ENCODE measurements around the gene KCNAB2.

- no peak for TF ChIP-seq CTCF (IDR thresholded peaks at IDR 0.05)
- TF ChIP-seq POLR2A (IDR thresholded peaks at IDR 0.05), result no peak
Observed at GRCh38 chr1:6038603-6039002, 7.1 kb upstream of the KCNAB2 start.

All from lower leg skin (tissue), 3 donors.